Choroid plexus epithelial cell (primary cell): Measurements from ENCODE around the gene RNU1-4.
A peak's percentile ranks its signal among the peaks of the same experiment; 100 is the strongest.
"Not testable (repeated sequence)": the region's sequence is repeated elsewhere in the genome, so short reads cannot be mapped to it uniquely, and the experiment has no call there.

Source experiments
- DNase-seq: peaks from one replicate; pipeline ENCODE4 v3.0.0-alpha.2; 2010; ENCODE audit warnings: low read depth
- H3K4me3 ChIP-seq: 2 replicates; pipeline ENCODE4 v1.5.1; 2011; ENCODE audit warnings: low read depth, mild to moderate bottlenecking, control low read depth, low read length, moderate library complexity

RNU1-4 gene

DNA sequence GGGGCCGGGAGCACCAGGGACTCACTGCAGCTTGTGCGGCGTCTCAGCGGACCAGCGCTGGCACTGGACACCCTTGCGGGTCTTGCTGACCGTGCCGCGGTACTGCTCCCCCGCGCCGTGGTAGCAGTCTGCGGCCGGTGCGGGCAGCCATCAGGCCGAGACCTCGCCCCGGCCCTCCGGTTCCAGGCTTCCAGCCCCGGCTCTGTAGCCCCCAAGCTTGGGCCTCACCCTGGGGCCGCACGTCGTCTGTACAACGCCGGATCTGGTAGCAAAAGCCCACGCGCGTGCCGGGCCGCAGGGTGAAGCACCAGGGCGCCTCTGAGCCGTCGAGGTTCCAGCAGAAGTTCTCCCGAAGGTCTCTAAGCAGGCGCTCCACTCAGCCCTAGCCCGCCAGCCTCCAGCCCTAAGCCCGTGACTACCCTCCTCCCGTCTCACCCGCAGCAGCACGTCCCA is 18.8 kb downstream of the RNU1-4 start:
- H3K4me3 ChIP-seq, DNase-seq: not testable (repeated sequence)

DNA sequence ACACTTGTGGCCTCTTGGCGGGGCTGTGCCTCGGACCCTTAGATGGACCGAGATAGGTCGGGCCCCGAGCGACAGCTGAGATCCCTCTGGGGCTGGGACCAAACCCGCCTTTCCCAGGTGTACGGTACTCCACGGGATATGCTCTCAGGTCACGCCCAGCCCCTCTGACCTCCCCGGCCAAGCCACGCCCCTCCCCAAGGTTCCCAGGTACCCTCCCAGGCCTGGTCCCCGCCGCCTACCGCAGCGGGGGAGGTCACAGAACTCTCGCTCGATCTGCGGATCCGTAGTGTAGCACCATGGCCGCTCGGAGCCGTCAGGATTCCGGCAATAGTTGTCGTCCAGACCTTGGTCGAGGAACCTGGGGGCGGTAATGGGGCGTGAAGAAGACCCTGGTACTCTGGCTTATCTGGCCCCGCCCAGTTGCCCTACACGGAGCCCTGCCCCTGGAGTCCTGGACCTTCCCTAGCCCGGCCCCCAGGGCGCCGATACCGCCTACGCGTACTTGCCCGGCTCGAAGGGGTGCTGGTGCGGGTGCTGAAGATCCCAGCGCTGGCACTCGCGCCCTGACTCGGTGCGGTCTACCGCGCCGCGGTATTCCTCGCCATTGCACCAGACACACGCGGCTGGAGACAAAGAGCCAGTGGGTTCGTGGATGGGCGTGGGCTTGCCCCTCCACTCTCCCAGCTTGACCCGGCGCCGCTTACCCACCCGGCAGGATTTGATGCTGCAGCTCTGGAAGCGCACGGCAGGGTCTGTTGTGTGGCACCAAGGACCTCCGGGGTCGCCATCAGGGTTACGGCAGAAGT is 19.5 kb downstream of the RNU1-4 start:
- DNase-seq, H3K4me3 ChIP-seq: not testable (repeated sequence)

DNA sequence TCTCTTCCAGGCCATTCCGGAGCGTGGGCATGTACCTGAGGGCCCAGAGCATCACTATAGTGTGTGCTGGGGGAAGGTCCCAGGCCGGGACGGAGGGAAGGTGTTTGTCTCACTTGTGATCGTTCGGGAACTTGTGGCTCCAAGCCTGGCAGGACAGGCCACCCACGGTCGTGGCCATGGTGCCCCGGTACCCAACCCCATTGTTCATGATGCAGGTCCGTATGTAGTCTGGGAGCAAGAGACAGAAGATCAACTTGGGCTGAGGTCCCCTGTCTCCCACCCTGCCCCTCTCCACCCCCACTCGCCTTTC is 20.1 kb downstream of the RNU1-4 start:
- not testable (repeated sequence) for DNase-seq, H3K4me3 ChIP-seq

DNA sequence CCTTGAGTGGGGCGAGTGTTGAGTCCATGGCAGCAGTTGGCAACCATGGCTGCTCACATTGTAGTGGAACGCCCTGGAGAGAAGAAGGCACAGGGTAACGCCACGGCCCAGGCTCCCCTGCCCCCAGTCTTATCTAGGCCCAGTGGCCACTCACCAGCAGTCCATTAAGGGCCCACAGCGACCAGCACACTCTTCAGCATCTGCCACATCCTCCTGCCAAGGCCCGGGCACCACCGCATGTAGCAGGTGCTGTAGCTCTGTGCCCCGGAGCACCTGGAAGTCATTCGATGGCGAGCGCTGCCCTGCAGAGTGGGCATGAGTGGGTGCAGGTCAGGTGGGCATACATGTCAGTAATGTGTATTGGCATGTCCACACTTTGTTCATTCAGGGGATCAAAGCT is 20.5 kb downstream of the RNU1-4 start:
- DNase-seq, H3K4me3 ChIP-seq: not testable (repeated sequence)

DNA sequence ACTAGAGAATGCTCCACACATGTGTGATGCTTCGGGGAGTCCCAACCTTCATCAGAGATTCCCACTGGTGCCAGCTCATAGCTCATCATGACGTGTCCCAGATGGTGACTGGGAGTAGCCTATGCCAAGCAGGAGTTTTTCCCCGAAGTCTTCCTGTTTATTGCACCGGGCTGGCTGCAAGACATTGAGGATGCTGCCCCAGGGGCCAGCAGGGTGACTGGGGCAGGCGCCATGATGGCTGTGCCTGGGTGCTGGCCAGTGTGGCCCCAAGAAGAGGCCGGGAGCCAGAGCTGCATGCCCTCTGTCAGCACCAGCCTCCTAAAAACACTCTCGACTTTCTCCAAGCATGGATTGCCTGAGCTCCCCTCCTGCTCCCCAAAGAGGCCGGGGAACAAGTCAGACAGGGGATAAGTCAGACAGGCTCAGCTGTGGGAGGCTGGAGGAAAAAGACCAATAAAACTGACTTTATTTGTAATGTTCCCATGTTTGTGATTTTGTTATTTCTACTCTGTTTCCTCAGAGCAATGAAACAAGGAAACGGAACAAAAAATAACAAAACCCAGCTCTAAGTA is 24.0 kb downstream of the RNU1-4 start:
- not testable (repeated sequence) for DNase-seq

DNA sequence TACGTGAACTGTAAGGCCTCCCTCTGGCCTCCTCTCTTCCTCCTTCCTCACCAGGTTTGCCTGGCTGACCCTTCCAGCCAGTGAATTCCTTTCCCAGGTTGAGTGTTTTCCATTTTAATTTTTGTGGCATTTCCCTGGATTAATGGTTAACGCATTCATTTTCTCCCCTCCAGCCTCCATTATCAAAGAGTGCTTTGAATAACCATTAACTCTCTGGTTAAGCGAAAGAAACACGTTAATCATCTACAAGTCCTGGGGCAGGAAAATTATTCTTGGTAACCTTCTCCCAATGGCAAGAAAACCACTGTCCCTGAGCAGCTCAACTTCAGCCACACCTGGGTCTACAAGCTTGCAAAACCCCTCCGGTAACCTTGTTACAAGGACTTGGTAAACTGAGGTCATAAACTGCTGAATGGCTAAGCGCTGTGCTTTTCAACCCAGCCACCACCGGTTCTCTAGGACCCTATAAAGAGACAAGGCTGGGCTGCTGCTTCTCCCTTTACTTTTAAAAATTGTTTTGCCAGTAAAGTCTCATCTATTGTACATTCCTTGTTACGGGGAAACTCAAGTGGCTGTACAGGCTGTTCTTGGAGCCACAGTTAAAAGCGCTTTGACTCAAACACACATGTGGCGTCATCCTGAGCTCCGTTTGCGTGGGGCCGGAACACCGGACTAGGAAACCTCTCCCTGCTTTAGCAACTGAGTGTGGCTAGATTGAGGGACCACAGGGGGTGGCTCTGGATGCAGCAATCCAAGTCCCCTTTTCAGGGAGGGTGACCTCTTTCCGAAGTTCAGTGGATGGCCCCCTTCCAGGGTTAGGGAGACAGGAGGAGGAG is 24.7 kb downstream of the RNU1-4 start:
- H3K4me3 ChIP-seq, DNase-seq: not testable (repeated sequence)

More for the DNA sequence above, 24.0 kb downstream of the RNU1-4 start:
- not testable (repeated sequence) for H3K4me3 ChIP-seq

DNA sequence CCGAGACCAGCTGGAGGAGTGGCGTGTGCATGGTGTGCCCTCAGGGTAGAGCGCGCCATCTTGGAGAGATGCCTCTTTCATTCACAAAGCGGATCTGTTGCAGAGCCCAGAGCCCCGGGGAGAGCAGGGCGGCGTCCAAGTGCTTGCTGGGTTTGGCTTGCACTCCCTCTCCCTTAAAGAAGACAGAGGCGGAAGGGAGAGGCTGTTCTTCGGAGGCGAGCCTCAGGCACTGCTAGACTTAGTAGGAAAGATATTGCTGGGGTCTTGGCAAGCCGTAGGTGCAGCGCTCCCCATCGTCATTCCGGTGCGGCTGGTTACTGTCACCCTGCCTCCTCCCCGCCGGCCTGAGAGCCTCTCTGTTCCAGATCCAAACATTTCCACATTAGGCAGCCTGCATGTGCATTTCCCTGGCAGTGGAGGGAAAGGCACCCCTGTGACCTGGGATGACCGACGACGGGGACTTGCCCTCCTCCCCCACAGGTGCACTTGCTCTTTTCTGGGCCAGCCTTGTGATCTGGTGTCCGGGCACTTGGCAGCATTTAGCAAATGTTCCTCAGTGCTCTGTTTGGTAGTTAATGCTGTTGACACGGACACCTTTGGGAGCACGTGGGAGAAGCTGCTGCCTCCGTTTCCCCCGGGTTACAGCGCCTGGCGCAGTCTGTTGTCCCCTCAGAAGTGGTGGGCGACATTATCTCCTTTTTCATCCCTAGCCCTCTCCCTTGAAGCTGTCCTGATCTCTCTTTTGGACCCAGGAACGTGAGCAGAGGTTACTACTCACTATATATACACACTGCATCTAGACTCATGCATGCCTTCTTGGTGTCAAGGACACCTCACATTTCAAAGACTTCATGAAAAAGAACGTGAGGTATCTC is 25.7 kb downstream of the RNU1-4 start:
- not testable (repeated sequence) for H3K4me3 ChIP-seq, DNase-seq

DNA sequence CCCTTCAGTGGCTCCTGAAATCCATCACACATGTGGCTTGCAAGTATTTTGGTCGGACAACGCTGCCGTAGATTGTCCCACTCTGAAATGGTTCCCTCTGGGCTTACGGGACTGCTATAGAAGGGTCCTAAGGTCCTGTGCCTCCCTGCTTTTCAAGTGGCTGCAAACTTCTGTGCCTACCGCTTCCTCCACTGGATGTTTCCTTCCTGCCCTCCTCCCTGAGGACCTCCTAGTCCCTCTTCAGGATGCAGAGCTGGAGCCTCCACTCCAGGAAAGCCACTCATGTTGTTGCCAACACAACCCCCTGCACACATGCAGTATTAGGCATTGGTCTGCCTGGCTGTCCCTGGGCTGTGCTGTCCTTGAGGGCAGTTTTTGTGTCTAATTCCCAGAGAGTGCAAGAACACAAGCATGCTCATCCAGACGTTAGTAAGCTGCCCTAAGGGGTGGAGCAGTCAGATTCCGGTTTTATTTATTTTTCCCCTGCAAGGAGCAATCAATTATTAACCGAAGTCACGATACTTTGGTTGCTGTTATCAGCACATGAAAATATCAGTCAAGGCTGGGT is 26.5 kb downstream of the RNU1-4 start:
- DNase-seq, H3K4me3 ChIP-seq: not testable (repeated sequence)

DNA sequence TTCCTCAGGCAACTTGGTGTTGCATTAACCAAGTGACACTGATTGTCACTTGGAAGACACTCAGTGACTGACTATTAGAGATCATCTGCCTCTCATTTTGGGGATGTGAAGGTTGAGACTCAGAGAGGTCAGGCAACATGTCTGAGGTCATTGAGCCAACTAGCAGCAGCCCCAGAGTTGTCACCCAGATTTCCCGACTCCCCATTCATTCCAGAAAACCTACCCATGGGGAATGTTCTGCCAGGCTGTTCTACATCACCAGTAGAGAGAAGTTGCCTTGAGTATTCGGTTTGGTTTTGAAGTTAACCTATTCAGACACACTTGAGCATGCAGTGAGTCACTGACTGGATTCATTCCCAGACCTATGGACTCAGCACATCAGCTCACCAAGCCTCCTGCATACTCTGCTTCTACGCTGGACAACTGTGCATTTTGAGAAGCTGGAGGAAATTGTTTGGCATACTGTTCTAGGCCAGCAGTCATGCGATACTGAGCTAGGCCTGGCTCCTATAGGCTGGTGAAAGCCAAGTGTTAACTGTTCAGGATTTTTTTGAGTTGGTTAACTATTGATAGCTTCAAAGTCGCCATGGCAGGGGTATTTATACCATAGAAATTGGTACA is 29.9 kb downstream of the RNU1-4 start:
- DNase-seq: peak; percentile 89
- H3K4me3 ChIP-seq: not testable (repeated sequence)

DNA sequence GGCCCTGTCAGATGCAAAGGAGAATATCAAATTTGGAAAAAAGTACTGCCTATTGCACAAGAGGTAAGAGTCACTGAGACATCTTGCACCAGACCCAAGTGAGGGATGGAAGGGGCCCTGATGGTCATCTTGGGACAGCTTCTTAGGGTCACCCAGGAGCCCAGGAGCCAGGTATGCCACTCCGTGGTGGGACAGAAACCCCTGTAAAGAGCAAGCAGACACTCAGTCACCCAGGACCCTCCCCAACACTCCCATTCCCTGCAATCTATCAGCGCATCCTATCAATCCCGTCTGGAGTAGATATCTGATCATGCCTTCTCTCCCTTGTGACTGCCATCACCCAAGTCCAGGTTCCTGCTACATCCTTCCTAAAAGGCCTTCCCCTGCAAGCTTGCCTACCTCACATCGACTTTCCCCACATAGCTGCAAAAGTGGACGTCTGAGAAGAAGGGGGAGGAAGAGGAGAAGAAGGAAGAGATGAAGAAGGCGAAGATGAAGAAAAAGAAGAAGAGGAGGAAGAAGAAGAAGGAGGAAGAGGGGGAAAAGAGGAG is 30.7 kb downstream of the RNU1-4 start:
- H3K4me3 ChIP-seq, DNase-seq: not testable (repeated sequence)

DNA sequence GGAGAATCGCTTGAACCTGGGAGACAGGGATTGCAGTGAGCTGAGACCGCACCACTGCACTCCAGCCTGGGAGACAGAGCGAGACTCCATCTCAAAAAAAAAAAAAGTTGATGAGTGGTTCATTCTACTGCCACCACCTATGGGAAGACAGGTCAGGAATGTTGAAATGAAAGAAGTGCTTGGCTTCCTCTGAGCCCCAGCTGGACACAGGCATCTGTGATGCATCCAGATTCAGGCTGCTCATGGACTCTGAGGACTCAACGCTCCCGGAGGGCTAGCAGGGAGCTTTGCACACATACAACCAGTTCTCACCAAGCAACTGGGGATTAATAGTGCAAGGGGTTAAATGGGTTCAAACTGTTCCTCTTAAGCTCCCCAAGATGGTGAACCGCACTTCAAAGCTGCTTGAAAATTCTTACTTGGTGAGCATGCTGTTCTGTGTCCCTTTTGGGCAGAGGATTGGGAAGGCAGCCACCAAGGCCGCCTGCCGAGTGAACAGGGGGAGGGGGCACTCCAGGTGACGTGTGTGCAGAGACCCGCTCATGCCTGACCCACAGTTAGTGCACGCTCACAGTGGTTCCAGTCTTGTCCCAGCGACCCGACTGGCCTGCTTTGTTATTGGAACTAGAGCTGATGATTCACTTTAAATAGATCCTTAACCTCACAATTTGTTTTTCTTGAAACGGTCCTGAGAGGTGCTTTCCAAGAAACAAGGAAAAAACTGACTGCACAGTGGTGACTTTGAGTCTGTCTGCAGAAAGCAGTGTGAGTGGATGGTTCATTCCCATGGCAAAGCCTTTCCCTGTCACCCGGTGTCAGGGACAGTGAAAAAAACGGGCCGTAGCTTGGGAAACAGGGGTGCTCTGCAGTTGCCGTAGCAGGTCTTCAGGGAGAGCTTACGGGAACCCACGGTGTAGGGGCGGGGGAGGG is 32.2 kb downstream of the RNU1-4 start:
- peak; percentile 21 for DNase-seq
- H3K4me3 ChIP-seq: not testable (repeated sequence)

DNA sequence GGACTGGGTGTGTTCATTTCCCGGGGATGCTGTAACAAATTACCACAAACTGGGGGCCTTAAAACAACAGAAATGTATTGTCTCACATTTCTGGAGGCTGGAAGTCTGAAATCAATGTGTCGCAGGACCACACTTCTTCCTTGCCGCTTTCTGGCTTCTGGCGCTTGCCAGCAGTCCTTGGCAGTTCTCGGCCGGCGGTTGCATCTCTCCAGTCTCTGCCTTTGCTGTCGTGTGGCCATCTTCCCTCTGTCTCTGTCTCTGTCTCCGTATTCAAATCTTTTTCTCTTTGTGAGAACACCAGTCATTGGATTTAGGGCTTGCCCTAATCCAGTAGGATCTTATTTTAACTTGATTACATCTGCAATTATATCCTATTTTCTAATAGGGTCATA is 32.9 kb downstream of the RNU1-4 start:
- H3K4me3 ChIP-seq, DNase-seq: not testable (repeated sequence)

DNA sequence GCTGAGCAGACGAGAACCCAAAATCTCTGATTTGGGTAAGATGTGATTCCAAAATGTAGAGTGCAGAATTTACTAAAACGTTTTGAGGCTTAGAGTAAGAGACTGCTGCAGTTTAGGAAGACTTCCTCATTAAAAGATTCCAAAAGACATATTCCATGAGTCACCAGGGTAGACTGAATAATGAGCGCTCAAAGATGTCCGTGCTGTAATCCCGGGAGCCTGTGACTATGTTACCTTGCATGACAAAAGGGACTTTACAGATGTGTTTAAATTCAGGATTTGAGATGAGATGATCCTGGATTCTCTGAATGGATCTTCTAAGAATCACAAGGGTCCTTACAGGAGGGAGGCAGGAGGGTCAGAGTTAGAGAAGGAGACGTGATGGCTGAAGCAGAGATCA is 33.4 kb downstream of the RNU1-4 start:
- DNase-seq, H3K4me3 ChIP-seq: not testable (repeated sequence)

DNA sequence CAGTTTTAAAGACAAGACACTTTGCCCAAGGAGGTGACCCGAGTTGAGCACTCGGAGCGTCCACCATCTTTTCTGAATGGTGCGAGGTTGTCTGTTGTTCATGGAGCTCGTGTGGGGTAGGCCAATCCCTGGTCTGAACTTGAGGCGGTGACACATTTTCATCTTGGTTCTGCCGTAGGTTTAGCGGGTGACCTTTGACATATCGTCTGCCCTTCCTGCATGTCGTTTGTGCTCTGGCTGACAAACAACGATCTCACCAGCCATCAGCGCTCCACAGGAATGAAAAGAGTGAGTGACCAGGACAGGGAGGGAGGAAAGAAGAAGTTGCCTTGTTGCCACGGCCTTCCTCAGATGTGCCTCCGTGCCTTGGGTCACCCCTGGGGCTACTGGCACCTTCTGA is 34.5 kb downstream of the RNU1-4 start:
- DNase-seq, H3K4me3 ChIP-seq: not testable (repeated sequence)

DNA sequence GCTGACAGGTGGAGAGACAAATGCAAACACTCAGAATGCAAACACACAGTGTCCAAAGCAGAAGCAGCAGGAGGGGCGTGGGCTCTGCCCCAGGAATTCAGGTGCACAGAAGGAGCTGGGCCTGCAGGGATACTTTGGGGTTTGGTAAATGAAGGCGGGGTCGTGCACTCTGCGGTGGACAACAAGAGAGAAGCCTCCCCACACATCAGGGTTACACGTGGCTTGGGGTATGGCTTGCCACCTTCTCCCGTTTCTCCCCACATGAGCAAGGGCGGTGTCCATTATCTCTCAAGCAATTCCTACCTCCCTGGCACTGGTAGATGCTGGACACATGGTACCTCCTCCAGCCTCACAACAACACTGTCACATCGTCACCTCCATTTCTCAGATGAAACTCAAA is 35.0 kb downstream of the RNU1-4 start:
- DNase-seq, H3K4me3 ChIP-seq: not testable (repeated sequence)

DNA sequence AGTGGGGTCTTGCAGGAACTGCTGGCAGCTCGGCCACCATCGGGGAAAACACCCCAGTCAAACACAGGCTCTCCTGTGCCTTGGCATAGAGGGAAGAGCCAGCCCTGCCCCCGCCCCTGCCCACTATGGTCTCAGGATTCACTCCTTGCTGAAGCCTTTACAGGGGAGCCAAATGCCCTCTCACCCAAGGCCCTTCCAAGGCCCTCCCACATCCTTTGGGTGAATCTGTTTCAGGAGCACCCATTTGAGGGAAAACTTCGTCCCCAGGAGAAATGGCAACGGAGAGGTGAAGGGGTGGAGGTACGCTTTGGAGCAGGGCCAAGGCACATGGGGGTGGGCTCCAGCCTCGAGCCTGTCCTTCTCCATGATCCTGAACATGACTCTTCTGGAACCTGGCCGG is 35.9 kb downstream of the RNU1-4 start:
- not testable (repeated sequence) for H3K4me3 ChIP-seq, DNase-seq

DNA sequence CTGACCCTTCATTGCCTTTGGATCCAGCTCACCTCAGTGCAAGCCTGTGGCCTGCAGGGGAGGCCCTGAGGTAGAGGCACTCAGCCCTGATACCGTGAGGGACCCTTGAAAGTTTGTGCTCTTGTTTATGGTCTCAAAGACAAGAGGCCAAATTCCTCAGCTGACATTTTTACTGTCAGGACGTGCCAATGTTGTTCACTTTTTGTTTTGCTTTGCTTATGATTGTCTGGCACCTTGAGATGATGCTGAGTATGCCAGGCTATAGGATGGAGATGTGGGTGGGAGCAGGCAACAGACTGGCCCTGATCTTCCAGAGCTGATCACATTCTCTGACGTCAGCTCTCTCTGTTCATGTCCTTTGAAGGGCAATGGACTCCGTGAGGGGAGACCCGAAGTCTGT is 36.5 kb downstream of the RNU1-4 start:
- DNase-seq, H3K4me3 ChIP-seq: not testable (repeated sequence)
